ENCODE results near the gene KIAA0825.
"Not testable (repeated sequence)": the region's sequence is repeated elsewhere in the genome, so short reads cannot be mapped to it uniquely, and the experiment has no call there.

Gene KIAA0825

DNA sequence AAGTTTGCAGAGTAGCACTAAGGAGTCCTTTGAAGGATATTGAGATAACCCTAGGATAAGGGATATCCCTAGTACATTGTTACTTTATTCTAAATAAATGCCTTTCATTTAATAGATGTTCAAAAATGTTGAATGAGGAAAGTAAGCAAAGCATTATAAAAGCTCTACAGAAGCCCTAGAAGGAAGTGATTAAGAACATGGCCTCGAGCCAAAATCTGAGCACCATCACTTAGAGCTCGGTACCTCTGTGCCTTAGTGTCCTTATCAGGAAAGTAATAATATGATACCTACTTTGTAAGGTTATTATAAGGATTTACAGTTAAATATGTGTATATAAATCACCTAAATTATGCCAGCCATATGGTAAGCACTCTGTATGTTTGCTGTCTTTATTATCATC is 242.6 kb downstream of the KIAA0825 start:
- in situ Hi-C loops (cut with MboI; ENCODE audit: low sequenced_read_pairs) = no loop called here

DNA sequence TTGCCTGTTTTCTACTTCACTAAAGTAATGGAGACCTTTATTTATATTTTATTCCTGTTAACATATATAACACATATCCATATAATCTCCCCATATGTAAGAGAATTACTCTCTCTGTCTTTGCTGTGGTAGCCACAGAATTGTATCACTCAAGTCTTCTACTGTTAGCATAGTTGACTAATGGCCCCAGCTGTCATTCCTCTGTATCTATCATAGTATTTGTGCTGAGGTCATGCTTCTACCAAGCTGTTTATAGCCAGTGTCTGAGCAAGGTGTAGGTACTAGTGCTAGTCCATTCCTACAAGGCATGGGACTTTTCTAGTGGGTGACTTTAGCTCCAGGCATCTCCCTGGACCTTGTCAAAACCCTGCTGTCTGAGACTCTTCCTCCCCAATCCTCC is 244.1 kb downstream of the KIAA0825 start:
- in situ Hi-C loops (cut with MboI; ENCODE audit: low sequenced_read_pairs) = no loop called here

DNA sequence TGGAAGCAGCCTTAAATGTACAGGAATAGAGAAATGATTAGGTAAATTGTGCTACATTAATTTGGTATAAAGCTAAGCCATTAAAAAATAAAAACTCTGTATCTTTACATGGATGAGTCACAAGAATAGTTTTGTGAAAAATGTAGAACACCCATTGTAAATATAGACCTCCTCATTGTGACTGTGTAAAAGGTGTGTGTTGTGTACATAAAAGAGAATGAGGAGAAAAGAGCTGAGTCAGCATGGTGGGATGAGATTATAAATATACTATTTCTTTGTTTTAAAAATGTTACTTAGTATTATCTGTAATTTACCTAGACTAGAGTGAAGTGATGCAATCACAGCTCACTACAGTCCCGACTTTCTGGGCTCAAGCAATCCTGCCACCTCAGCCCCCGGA is 250.5 kb downstream of the KIAA0825 start:
- in situ Hi-C loops (cut with MboI; ENCODE audit: low sequenced_read_pairs) = no loop called here

DNA sequence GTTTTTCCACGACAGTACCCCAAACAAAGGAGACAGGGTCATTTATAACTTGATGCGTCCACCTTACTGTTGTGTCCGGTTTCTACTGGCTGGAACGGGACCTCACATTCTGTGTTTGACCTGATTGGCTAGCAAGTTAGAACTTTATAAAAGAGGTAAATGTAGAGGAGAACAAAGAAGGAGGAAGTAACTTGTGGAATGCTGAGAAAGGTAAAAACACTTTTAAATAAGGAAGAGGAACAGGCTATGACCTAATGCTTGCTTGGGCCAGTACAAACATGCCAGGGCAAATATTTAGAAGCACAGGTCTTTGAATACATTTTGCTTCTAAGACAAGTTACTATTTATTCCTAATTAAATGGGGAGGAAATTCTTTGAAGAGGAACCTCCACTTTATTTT is 251.6 kb downstream of the KIAA0825 start:
- in situ Hi-C loops (cut with MboI; ENCODE audit: low sequenced_read_pairs) = no loop called here

DNA sequence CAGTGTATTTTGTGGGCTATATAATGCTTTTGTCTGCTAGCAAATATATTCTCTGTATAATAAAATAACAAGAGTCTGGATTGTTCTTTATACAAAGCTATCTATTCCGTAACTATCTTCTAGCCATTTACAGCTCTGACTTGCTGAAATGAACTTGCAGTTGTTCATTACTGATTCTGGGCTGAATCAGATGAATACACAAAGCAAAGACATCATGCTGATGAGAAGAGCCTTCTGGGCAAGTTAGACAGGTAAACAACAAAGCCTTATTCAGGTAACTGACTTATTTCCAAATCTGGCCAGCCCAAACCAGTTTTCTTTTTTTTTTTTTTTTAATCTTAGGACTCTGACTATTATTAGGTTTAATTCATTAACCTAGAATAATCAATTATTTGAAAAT is 255.5 kb downstream of the KIAA0825 start:
- in situ Hi-C loops (cut with MboI; ENCODE audit: low sequenced_read_pairs) = no loop called here

DNA sequence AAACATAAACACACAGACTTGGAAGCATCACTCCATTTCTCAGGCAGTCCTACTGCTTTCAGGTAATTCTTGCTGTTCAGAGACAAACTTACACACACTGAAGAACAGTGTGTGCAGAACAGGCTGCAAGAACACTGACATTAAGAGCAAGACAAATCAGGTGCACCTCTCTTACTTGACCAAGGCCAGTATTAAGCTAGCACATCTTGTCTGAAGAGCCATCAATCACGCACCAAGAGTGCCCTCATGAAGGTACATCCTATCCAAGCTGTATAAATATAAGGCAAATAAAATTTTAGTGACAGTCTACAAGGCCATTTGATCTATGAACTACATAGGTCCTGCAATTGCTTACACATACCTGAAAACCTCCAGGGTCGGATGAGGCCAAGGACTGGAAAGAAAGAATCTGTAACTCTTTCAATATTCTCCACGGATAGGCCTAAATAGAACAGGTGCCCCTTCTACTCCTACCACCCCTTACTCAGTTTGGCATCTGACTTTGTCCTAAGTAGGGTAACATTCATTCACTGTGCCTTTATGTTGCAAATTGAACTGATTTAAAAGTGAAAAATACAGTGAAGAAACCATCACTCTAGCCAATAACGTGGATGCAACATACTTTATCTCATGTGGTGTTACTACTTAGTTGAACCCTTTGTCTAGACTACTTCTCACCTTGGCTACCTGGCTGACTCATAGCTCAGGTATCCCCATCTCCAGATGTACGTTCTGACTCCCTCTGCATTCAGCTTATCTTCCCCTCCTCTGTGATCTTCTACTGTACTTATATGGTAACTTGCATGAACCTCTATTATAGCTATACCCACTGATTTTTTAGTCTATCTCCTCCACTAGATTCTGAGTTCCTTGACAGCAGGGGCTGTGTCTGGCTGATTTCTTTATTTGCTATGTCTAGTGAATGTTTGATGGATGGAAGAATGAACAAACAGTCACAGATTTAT is 256.3 kb downstream of the KIAA0825 start:
- in situ Hi-C loops (cut with MboI; ENCODE audit: low sequenced_read_pairs) = no loop called here

DNA sequence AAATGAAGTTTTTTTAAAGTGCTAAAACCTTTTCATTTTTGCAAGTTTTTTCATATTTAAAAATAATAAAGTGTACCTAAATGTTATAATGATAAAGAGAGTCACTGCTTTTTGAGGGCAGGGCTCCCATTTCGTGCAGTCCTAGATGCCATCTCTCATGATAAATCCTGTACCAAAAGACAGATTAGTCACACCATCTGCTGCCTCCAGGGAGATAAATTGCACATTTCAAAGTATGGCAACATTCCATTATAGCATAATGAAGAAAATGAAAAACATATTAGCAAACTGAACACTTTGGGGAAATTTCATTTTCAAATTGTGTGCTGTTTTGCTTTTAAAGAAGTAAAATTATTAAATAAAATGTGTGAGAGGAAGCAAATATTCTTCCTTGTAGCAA is 257.2 kb downstream of the KIAA0825 start:
- in situ Hi-C loops (cut with MboI; ENCODE audit: low sequenced_read_pairs) = no loop called here

DNA sequence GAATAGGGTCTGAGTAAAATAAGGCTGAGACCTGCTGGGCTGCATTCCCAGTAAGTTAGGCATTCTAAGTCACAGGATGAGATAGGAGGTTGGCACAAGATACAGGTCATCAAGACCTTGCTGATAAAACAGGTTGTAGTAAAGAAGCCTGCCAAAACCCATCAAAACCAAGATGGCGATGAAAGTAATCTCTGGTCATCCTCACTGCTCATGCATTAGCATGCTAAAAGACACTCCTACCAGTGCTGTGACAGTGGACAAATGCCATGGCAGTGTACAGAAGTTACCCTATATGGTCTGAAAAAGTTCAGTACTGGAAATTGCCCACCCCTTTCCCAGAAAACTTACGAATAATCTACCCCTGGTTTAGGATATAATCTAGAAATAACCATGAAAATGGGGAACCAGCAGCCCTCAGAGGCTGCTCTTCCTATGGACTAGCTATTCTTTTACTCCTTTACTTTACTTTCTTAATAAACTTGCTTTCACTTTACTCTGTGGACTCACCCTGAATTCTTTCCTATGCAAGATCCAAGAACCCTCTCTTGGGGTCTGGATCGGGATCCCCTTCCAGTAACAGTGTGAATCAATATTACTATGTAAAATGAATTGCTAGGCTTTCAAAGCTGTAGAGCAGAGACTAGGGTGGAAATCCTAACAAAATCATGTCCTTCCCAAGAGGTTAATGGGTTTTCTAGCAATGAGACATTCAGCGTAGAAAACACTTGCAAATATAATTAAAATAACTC is 257.8 kb downstream of the KIAA0825 start:
- in situ Hi-C loops (cut with MboI; ENCODE audit: low sequenced_read_pairs) = no loop called here

DNA sequence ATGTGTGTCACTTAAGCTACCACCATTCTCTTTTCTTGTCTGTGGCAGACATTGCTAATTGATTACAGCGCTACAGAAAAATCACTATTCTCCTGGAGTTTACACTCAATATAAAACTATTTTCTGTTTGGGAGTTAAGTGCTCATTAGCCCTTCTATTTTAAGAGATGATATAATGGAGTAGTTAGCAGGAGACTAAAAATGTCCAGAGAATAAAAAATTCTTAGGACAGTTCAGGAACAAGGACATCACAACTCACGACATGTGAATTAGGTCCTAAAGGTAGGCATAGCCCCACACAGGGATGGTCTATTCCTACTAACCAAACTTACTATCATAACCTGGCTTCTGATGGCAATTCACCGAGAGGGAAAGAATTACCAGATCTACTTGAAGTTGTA is 258.5 kb downstream of the KIAA0825 start:
- in situ Hi-C loops (cut with MboI; ENCODE audit: low sequenced_read_pairs) = no loop called here

DNA sequence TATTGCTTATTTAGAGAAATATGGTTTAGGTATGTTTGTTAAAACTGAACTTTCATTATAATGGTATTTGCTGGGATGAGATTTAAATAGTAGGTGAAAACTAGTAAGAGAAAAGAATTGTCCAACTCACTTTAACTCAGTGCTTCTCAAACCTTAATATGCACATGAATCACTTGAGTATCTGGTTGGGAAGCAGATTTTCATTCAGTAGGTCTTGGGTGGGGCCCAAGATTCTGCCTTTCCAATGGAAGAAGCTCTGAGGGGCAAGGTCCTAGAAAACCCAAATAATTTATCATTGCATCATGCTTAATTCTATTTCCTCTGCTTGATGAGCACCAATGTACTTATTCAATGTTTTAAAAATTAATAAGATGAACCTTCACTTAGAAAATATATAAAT is 262.6 kb downstream of the KIAA0825 start:
- in situ Hi-C loops (cut with MboI; ENCODE audit: low sequenced_read_pairs) = no loop called here

DNA sequence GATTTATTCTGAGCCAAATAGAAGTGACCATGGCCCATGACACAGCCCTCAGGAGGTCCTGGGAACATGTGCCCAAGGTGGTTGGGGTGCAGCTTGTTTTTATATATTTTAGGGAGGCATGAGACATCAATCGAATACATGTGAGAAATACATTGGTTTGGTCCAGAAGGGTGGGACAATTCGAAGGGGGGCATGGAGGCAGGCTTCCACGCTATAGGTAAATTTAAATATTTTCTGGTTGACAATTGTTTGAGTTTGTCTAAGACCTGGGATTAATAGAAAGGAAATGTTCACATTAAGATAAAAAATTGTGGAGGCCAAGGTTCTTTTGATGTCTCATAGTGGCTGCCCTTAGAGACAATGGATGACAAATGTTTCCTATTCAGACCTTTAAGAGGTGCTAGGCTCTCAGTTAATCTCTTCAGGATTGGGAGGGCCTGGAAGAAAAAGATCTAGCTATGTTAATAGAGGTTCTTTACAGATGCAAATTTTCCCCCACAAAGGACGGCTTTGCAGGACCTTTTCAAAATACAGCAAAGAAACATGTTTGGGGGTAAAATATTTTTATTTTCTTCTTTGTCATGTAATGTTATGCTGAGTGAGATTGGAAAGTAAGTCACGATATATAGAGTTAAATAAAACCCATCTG is 263.4 kb downstream of the KIAA0825 start:
- in situ Hi-C loops (cut with MboI; ENCODE audit: low sequenced_read_pairs) = not testable (repeated sequence)

DNA sequence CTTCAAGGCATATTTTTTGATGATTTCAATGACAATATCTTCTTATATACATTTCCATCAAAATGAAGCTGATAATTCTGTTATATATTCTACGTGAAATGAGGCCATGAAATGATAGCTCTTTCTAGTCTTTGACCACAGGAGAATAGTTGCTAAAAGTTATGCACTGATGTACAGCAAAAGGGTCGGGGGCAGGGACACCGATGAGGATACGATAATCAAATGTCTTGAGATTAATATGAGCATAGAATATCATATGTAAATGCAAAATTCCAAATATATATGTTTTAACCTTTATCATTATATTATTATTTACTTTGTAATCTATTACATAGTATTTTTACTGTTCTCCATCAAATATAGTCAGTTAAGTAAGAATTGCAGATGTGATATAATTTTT is 264.8 kb downstream of the KIAA0825 start:
- in situ Hi-C loops (cut with MboI; ENCODE audit: low sequenced_read_pairs) = no loop called here

DNA sequence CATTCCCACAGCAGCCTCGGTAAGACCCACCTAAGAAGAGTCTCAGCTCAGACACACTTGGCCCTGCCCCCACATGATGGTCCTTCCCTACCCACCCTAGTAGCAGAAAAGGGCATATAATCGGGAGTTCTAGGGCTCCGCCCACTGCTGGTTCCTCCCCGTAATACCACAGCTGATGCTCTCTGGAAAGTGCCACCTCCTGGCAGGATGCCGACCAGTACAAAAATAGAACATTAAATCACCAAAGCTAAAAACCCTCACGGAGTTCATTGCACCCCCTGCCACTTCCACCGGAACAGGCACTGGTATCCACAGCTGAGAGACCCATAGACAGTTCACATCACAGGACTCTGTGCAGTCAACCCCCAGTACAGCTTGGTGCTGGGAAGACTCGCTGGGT is 271.3 kb downstream of the KIAA0825 start:
- in situ Hi-C loops (cut with MboI; ENCODE audit: low sequenced_read_pairs) = no loop called here

DNA sequence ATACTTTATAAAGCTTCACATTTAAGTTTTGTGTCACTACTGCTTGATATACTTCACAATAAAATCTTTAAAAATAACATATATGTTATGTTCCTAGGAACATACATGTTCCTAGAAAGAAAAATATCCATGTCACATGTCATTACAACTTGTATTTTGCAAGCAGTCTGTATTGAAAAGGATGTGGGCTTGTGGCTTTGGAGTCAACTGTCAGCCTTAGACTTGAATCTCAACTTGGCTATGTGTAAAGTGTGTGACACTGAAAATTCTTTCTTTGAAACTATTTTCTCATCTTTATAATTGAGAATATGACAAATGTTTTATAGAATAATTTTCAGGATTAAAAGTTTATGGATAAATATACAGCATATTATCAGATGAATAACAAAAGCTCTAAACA is 273.1 kb downstream of the KIAA0825 start:
- in situ Hi-C loops (cut with MboI; ENCODE audit: low sequenced_read_pairs) = no loop called here

DNA sequence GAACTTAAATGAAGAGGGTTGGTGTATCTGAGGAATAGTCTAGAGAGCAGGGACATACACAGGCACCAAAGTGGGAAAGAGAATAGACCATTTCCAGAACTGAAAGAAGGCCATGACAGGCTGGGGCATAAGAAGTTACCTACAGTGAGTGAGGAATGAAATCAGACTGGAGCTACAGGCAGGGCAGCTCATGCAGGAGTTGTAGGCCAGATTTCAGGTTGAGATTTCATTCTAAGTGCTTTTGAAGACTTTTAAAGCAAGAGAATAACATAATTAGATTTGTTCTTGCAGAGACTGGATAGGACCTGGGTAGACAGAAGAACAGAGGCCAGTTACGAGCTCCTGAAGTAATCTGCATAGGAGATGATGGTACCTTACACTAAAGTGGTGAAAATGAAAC is 280.8 kb downstream of the KIAA0825 start:
- in situ Hi-C loops (cut with MboI; ENCODE audit: low sequenced_read_pairs) = no loop called here

DNA sequence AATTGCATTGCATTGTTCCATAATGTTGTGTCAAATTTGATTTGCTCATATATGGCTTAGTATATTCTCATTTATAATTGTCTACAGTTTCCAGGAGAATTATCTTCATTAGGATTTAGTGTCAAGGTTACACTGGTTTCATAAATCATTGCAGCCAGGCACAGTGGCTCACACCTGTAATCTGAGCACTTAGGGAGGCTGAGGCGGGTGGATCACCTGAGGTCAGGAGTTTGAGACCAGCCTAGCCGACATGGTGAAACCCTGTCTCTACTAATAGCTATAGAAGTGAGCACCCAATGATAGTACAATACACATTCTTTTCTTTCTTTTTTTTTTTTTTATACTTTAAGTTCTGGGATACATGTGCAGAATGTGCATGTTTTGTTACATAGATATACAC is 282.5 kb downstream of the KIAA0825 start:
- in situ Hi-C loops (cut with MboI; ENCODE audit: low sequenced_read_pairs) = no loop called here

DNA sequence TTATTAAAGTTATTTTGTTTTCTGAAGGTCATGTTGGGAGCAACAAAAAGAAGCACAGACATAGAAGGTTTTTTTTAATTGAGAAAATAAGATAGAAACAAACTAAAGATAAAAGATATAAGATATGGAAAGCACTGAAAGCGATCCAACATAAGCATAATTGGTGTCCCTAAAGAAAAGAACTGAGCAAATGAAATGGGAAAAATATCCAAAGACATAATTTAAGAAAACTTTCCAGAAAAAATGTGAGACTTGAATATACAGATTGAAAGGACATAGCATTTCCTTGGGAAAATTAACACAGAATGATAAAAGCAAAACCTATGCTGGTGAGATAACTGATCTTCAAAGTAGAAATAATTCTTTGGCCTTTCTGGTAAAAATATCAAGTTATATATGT is 289.3 kb downstream of the KIAA0825 start:
- in situ Hi-C loops (cut with MboI; ENCODE audit: low sequenced_read_pairs) = no loop called here

DNA sequence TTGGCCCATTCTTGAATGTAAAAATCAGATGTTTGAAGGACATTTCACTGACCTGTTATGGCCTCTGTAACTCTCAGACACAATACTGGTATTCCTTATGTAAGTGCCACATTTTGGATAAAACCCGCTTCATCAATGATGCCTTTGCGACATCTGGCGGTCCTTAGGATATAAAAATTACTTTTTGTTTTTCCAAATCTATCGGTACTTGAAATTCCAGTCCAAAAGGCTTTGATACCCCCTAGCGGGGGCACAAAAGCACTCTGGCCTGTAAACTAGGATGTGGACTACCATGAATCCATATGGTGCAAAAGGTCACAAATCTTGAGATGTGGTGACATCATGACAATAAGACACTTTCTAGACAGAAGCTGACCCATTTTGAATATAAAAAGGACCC is 291.8 kb downstream of the KIAA0825 start:
- in situ Hi-C loops (cut with MboI; ENCODE audit: low sequenced_read_pairs) = no loop called here

DNA sequence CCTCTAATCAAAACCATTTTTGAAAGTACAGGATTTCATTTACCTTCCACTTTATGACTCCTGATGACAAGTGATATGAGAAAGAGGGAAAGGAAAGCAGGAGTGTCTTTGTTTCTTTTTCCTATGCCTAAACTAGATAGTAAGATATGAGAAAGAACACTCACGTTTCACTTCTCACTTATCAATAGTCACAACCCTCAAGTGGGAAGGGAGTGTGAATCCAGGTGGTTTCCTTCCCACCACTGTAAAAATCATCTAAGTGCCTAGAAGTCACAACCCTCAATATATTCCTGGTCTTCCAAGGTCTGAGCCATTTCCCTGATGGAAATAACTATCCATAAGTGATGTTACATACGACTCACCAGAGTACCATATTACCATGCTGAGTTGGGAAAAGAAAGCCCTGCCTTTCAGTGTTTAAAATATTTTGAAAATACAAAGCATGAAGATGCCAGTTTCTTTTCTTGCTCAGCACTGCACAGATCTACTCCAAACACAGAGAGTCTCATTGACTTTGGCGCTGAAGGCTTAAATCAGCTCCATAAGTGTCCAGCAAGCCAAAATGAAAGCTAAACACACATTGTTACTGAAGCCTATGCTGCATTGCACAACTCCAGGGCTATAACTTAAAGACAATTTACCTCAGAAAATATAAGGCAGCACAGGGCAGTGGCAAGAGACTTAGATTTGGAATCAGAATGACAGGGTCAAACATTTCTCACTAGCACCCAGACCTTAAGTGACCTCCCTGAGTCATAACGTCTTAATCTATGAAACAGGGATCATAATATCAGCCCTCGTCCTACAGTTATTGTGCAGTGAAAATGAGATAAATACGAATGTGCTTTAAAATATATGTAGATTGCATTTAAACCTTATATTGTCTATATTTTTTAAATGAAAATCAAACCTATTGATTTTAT is 301.2 kb downstream of the KIAA0825 start:
- in situ Hi-C loops (cut with MboI; ENCODE audit: low sequenced_read_pairs) = no loop called here

DNA sequence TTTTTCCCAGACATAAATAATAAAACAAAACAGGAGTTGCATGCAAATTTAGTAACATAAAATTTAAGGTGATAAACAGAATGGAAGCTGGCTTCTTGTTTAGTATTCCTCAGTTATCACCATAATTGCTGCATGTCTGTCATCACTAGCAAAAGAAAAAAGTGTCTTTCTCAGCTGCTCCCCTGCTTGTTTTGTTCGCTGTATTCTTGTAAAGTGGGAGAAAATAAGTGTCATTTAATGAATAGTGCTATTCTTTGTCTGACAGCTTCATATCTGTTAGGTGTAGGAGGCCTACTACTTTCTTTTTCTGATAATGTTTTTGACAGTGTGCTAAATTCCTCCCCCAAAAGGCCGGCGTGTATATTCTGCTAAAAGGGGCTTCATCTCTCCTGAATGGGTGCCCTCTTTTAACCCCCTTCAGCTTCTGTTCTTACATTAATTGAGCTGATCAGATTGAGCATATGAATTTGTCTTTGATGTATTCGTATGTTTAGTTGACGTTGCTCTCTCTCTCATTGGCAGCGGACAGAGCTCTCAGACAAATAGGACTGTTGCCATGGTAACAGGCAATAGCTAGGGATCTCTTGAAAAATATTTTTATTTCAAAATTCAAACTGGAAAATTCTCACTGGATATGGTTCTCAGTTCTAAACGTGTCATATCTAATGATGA is 303.8 kb downstream of the KIAA0825 start:
- in situ Hi-C loops (cut with MboI; ENCODE audit: low sequenced_read_pairs) = no loop called here

Data from HL-60/S4 treated with phorbol 12-myristate 13-acetate at 8.2 ng/mL for 4 days and 3 days (cell line).